Amygdala (tissue), 56 donors: ENCODE results near the gene DDX54.
"Not testable (repeated sequence)": the region's sequence is repeated elsewhere in the genome, so short reads cannot be mapped to it uniquely, and the experiment has no call there.

Source experiments
- DNase-seq, 56 donors: peaks; one replicate each; lab custom pipeline; 2025; lab: John Stamatoyannopoulos, UW

The DDX54 gene

DNA sequence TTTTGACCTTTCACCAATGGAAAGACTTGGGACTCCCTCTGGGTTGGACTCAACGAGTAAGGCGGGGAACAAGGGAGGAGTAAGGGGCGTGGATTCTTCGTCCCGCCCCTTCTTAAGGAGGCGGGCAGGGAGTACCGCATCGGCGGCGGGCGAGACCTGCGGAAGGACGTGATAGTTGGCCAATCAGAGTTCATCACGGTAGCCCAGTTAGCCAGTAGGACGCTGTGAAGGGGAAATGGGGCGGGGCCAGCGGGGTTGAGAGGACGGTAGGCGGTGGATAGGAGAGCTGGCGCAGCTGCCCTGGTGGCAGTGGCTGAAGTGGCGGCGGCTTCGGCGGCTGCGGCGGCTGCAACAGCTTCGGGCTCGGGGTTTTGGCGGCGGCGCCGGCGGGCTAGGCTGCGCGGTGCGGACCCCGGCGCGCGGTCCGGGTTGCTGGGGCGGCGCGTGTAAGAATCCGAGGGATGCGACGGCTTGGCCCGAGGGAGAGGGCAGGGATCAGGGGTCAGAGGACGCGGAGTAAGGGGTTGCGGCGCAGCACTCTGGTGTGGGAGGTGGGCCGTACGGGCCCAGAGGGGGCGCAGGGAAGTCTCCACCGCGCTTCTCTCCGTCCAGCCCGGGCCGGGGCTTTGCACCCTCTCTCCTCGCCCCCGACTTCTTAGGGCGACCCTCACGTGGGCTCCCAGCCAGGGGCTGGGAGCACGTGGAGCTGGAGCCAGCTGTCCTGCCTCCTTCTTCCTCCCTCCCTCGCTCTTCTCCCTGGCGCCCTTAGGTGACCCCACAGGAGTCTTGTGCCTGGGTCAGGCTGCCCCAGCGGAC lies 36.1 kb upstream of the DDX54 start, which contains the start of gene TPCN1:
TPCN1 (plus strand) TSS at position 284 of the 816 bp plus-strand sequence. CDS start 5,389 bp downstream, outside the sequence.
- peak; percentile 80 to 100 (median 99) for DNase-seq

DNA sequence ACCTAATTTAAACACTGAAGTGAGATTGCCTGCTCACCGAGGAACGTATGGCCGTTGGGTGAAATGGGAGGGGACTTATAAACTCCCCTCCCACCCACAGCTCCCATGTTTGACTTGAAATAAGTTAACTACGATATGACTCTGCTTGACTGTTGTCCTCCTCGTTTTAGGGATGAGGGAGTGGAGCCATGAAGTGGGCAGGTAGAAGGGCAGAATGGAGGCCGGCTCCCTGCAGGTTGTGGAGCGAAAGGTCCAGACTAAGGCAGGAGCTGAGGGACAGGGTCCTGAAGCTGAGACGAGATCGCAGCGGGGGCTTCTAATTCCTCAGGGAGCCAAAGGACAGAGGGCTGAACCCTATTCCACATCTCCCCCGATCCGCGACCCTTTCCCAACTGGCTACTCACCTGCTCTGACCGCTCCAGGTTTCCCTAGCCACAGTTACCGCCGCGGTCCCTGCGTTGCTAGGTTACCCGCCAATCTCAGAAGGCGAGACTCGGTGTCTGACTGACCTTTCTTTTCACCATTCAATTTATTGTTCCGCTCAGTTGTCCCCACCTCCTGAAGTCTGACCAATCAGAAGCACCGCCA lies 35.4 kb upstream of the DDX54 start:
- DNase-seq, result no peak

GRCh38 chr12:113216027-113216426 lies 30.7 kb upstream of the DDX54 start:
- no peak for DNase-seq

DNA sequence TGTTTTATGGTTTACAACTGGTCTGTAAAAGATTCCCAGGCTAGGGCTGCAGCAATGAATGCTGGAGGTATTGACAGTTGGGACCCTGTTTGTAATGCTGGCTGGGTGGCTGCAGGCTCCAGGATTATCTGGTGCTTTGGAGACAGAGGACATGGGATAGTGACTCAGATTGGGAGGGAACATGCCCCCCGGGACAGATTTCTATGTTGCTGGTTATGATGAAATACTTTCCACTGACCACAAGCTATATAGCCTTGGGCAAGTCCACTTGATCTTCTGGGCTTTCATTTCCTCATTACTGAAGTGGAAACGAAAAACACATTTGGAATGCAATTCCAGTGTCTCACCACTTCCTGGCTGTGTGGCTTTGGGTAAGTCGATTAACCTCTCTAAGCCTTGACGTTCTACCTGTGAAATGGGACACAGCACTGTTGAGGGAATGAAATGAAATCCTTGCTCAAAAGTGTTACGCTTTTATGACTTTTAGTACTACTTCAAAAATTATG lies 29.7 kb upstream of the DDX54 start:
- DNase-seq, result peak in 4 of 56 donors; percentile 3 to 26 (median 17)

- no peak for DNase-seq
Observed at GRCh38 chr12:113211160-113211559, 25.9 kb upstream of the DDX54 start.

- DNase-seq, result peak in 9 of 56 donors; percentile 15 to 39 (median 24)
Observed at GRCh38 chr12:113208041-113208934, 23.0 kb upstream of the DDX54 start.

- no peak for DNase-seq
Observed at GRCh38 chr12:113207613-113208040, 22.3 kb upstream of the DDX54 start.

DNA sequence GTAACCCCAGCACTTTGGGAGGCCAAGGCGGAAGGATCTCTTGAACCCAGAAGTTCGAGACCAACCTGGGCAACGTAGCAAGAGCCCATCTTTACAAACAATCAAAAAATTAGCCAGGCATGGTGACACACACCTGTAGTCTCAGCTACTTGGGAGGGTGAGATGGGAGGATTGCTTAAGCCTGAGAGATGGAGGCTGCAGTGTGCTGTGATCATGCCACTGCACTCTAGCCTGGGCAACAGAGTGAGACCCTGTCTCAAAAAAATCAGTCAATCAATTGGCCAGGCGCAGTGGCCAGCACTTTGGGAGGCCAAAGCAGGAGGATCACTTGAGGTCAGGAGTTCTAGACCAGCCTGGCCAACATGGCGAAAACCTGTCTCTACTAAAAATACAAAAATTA lies 21.5 kb upstream of the DDX54 start:
- not testable (repeated sequence) for DNase-seq

- DNase-seq, result no peak
Observed at GRCh38 chr12:113204804-113205203, 19.5 kb upstream of the DDX54 start.

- no peak for DNase-seq
Observed at GRCh38 chr12:113203852-113204760, 18.8 kb upstream of the DDX54 start.

DNA sequence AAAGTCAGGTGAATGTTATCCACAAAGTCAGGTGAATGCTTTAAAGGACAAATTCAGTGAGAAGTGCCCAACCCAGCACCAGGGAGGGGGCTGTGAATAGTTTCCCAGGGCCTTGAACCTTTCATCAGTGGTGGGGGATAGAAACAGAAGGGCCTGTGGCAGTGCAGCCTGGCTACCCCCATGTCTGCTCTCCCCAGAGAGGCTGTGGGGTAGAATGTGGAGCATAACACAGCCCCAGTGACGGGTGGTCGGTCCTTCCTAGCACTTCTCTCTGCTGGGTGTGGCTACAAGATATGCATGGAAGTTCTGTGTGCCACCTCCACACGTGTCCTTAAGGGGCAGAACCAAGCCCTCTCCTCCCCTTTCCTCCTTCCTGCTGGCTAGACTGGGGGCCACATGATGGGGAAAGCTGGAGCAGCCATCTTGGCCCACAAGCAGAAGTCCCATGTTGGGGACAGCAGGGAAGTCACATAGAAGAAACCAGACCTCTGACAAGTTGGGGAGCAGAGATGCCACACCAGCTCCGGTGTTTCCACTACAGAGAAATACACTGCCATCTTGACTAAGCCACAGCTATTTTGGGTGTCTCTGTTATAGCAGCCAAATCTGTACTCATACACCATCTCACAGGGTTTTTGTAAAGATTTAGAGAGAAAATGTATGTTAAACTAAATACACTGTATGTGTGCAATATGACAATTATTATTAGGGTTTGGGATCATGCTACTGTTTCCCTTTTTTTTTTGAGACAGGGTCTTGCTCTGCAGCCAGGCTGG lies 17.2 kb upstream of the DDX54 start:
- DNase-seq, result no peak

GRCh38 chr12:113201187-113202177 lies 16.2 kb upstream of the DDX54 start:
- no peak for DNase-seq

GRCh38 chr12:113200021-113200797 lies 14.9 kb upstream of the DDX54 start:
- no peak for DNase-seq

DNA sequence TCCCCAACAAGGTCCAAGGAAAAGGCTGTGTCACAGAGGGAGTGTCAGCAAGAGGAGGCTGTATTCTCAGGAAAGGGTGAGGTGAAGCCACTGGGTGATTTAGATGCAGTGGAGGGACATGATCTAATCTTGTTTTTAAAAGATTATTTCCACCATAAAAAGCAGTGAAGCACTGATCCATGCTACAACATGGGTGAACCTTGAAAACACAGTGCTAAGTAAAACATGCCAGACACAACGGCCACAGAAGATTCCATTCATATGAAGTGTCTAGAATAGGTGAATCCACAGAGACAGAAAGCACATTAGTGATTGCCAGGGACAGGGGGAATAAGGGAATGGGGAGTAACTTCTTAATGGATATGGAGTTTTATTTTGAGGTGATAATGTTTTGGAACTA lies 13.0 kb upstream of the DDX54 start:
- DNase-seq, result no peak

GRCh38 chr12:113197518-113198077 lies 12.3 kb upstream of the DDX54 start:
- DNase-seq, result no peak

GRCh38 chr12:113196990-113197389 lies 11.7 kb upstream of the DDX54 start:
- peak in 38 of 56 donors; percentile 6 to 75 (median 34) for DNase-seq
